PFSK-1 (cell line): Measurements from ENCODE around the gene NOC2L.

Experiments used
- FOXP2 ChIP-seq: optimal IDR thresholded peaks from 2 replicates; pipeline ENCODE3; 2011; ENCODE audit warnings: borderline replicate concordance, control low read depth, inconsistent platforms; ENCODE audit not compliant: insufficient read depth; ENCODE audit errors: extremely low read length, extremely low read depth
- POLR2AphosphoS5 ChIP-seq: IDR thresholded peaks from 2 replicates; pipeline ENCODE4 v1.6.1; 2012; ENCODE audit warnings: low read depth, mild to moderate bottlenecking, control low read depth, low read length, moderate library complexity
- REST ChIP-seq, 2 experiments: IDR thresholded peaks; 2 replicates each; pipeline versions ENCODE4 v1.6.1 to v1.8.0; 2011 to 2012; ENCODE audit warnings: low read depth in 2 of 2, low read length in 2 of 2, control low read depth in 1 of 2, inconsistent platforms in 1 of 2, mild to moderate bottlenecking in 1 of 2, moderate library complexity in 1 of 2; ENCODE audit not compliant: insufficient read depth in 1 of 2
- SIN3A ChIP-seq: IDR thresholded peaks from 2 replicates; pipeline ENCODE4 v1.6.1; 2012; ENCODE audit warnings: mild to moderate bottlenecking, low read length, moderate library complexity, borderline replicate concordance; ENCODE audit not compliant: insufficient read depth
- TAF1 ChIP-seq: IDR thresholded peaks from 2 replicates; pipeline ENCODE4 v1.6.1; 2012; ENCODE audit warnings: low read length, control low read depth, borderline replicate concordance; ENCODE audit not compliant: insufficient read depth

NOC2L gene

GRCh38 chr1:938088-938683 lies 20.9 kb downstream of the NOC2L start:
- TF ChIP-seq POLR2AphosphoS5: no peak
- TF ChIP-seq TAF1: no peak
- no peak for TF ChIP-seq SIN3A
- TF ChIP-seq FOXP2: no peak
- no peak for TF ChIP-seq REST (IDR thresholded peaks at IDR 0.05; ENCODE audit: insufficient read depth in 1 of 2, low read depth in 2 of 2, low read length in 2 of 2)

GRCh38 chr1:937521-937920 lies 21.5 kb downstream of the NOC2L start:
- TF ChIP-seq REST (IDR thresholded peaks at IDR 0.05; ENCODE audit: insufficient read depth in 1 of 2, low read depth in 2 of 2, low read length in 2 of 2): no peak
- TF ChIP-seq POLR2AphosphoS5: no peak
- no peak for TF ChIP-seq SIN3A
- no peak for TF ChIP-seq FOXP2
- no peak for TF ChIP-seq TAF1

- no peak for TF ChIP-seq TAF1
- no peak for TF ChIP-seq REST (IDR thresholded peaks at IDR 0.05; ENCODE audit: insufficient read depth in 1 of 2, low read depth in 2 of 2, low read length in 2 of 2)
- TF ChIP-seq POLR2AphosphoS5: no peak
- TF ChIP-seq FOXP2: no peak
- no peak for TF ChIP-seq SIN3A
Observed at GRCh38 chr1:936348-937264, 22.4 kb downstream of the NOC2L start.

GRCh38 chr1:935751-936231 lies 23.3 kb downstream of the NOC2L start:
- TF ChIP-seq SIN3A: no peak
- no peak for TF ChIP-seq POLR2AphosphoS5
- TF ChIP-seq TAF1: no peak
- TF ChIP-seq FOXP2: no peak
- no peak for TF ChIP-seq REST (IDR thresholded peaks at IDR 0.05; ENCODE audit: insufficient read depth in 1 of 2, low read depth in 2 of 2, low read length in 2 of 2)
